Astrocyte (in vitro differentiated cells and primary cell): ENCODE measurements around the gene SCCPDH. TPM values are rescaled to one million over a fixed set of nuclear protein-coding genes. Genes with fewer than 3 reads are reported as not detected.

Experiments used
- DNase-seq: peaks from one replicate; pipeline ENCODE4 v3.0.0-alpha.2; 2010; ENCODE audit warnings: low read depth
- FAIRE-seq: peaks from 2 replicates; lab custom pipeline; 2011; peaks lifted over from hg19 to GRCh38; lab: Jason Lieb, UNC
- H2AFZ ChIP-seq: 2 replicates; pipeline ENCODE4 v1.6.0; 2012; ENCODE audit warnings: low read depth, low read length, inconsistent platforms
- H3K27ac ChIP-seq: 2 replicates; pipeline ENCODE4 v1.5.1; 2011; ENCODE audit warnings: low read depth, low read length, inconsistent platforms
- H3K27me3 ChIP-seq: 2 replicates; pipeline ENCODE4 v1.6.0; 2011; ENCODE audit warnings: low read length, inconsistent platforms; ENCODE audit not compliant: insufficient read depth
- H3K36me3 ChIP-seq: 2 replicates; pipeline ENCODE4 v1.5.1; 2011; ENCODE audit warnings: low read length, inconsistent platforms; ENCODE audit not compliant: insufficient read depth
- H3K4me1 ChIP-seq: 2 replicates; pipeline ENCODE4 v1.5.1; 2011; ENCODE audit warnings: low read length, inconsistent platforms; ENCODE audit not compliant: insufficient read depth
- H3K4me2 ChIP-seq: 2 replicates; pipeline ENCODE4 v1.6.0; 2012; ENCODE audit warnings: low read length, inconsistent platforms
- H3K4me3 ChIP-seq: 2 replicates; pipeline ENCODE4 v1.5.1; 2011; ENCODE audit warnings: low read depth, mild to moderate bottlenecking, low read length, inconsistent platforms; ENCODE audit not compliant: insufficient read depth
- H3K79me2 ChIP-seq: 2 replicates; pipeline ENCODE4 v1.6.0; 2012; ENCODE audit warnings: mild to moderate bottlenecking, low read length, inconsistent platforms; ENCODE audit not compliant: insufficient read depth
- H3K9ac ChIP-seq: 2 replicates; pipeline ENCODE4 v1.6.0; 2012; ENCODE audit warnings: mild to moderate bottlenecking, low read length, inconsistent platforms
- H3K9me3 ChIP-seq: 2 replicates; pipeline ENCODE4 v1.5.1; 2012; ENCODE audit warnings: low read depth, mild to moderate bottlenecking, low read length, inconsistent platforms; ENCODE audit not compliant: insufficient read depth
- H4K20me1 ChIP-seq: 2 replicates; pipeline ENCODE4 v1.6.0; 2012; ENCODE audit warnings: low read length, inconsistent platforms; ENCODE audit not compliant: insufficient read depth
- H3K27ac Mint-ChIP-seq: one replicate; pipeline ENCODE4 v1.8.0; 2021; ENCODE audit warnings: mild to moderate bottlenecking, mixed read lengths; ENCODE audit not compliant: unreplicated experiment
- H3K27me3 Mint-ChIP-seq: one replicate; pipeline ENCODE4 v1.8.0; 2021; ENCODE audit warnings: low read depth, mixed read lengths; ENCODE audit not compliant: unreplicated experiment
- H3K36me3 Mint-ChIP-seq: one replicate; pipeline ENCODE4 v1.8.0; 2021; ENCODE audit warnings: low read depth, mixed read lengths; ENCODE audit not compliant: unreplicated experiment
- H3K4me1 Mint-ChIP-seq: one replicate; pipeline ENCODE4 v1.8.0; 2021; ENCODE audit warnings: low read depth, mixed read lengths; ENCODE audit not compliant: unreplicated experiment
- H3K4me3 Mint-ChIP-seq: one replicate; pipeline ENCODE4 v1.8.0; 2021; ENCODE audit warnings: mild to moderate bottlenecking, moderate library complexity, mixed read lengths; ENCODE audit not compliant: unreplicated experiment
- H3K9me3 Mint-ChIP-seq: one replicate; pipeline ENCODE4 v1.8.0; 2021; ENCODE audit warnings: mild to moderate bottlenecking, mixed read lengths; ENCODE audit not compliant: unreplicated experiment
- CTCF ChIP-seq: IDR thresholded peaks from 2 replicates; pipeline ENCODE4 v1.5.1; 2011; ENCODE audit warnings: low read depth, mild to moderate bottlenecking, inconsistent platforms, low read length, moderate library complexity; ENCODE audit not compliant: insufficient read depth
- EZH2 ChIP-seq: IDR thresholded peaks from 2 replicates; pipeline ENCODE4 v1.6.1; 2012; ENCODE audit warnings: mild to moderate bottlenecking, low read length, inconsistent platforms; ENCODE audit not compliant: insufficient read depth
- total RNA-seq: library from RNA; stranded (reverse); gene quantifications from 2 replicates; pipeline ENCODE4 v1.2.1, GENCODE V29; 2021

SCCPDH gene
- total RNA-seq, 1 donor from 2014 or later, result 25.0 TPM

GRCh38 chr1:246790364-246790763 lies 66.2 kb downstream of the SCCPDH start:
- no peaks in the 10 kb centered on the region for H3K9me3 ChIP-seq
- H3K4me3 ChIP-seq, result no peak overlapping the region
- FAIRE-seq, result no peak

GRCh38 chr1:246790833-246791232 lies 66.6 kb downstream of the SCCPDH start:
- Histone ChIP-seq H3K9me3 (no peaks in the 10 kb centered on the region), H3K27me3 (peaks cover 2% of the 10 kb centered on the region), H3K9ac (no peak overlapping the region), H3K4me2 (no peak overlapping the region), H2AFZ (no peak overlapping the region), H3K36me3 (no peaks in the 10 kb centered on the region), H3K79me2 (no peaks in the 10 kb centered on the region), H3K4me1 (peaks cover 5% of the 10 kb centered on the region), H3K4me3 (no peak overlapping the region), H3K27ac (no peak overlapping the region), H4K20me1 (no peaks in the 10 kb centered on the region)
- Mint-ChIP-seq H3K9me3 (peaks cover 4% of the 10 kb centered on the region), H3K36me3 (peaks cover 5% of the 10 kb centered on the region), H3K27me3 (peaks cover 15% of the 10 kb centered on the region), H3K4me3 (no peak overlapping the region), H3K4me1 (peaks cover 5% of the 10 kb centered on the region), H3K27ac (no peak overlapping the region)
- FAIRE-seq (no peak), DNase-seq (no peak)
- TF ChIP-seq CTCF, result no peak
- TF ChIP-seq EZH2, result no peak

More at GRCh38 chr1:246790364-246790763, 66.2 kb downstream of the SCCPDH start:
- peaks cover 5% of the 10 kb centered on the region for H3K4me1 Mint-ChIP-seq
- Histone ChIP-seq H4K20me1 (no peaks in the 10 kb centered on the region), H2AFZ (no peak overlapping the region), H3K79me2 (no peaks in the 10 kb centered on the region), H3K4me2 (no peak overlapping the region), H3K36me3 (no peaks in the 10 kb centered on the region), H3K27ac (no peak overlapping the region), H3K27me3 (no peaks in the 10 kb centered on the region), H3K4me1 (peaks cover 5% of the 10 kb centered on the region), H3K9ac (no peak overlapping the region)
- peaks cover 15% of the 10 kb centered on the region for H3K27me3 Mint-ChIP-seq
- H3K4me3 Mint-ChIP-seq, result no peak overlapping the region
- H3K27ac Mint-ChIP-seq, result peak overlapping the region; percentile 12
- TF ChIP-seq CTCF (no peak), EZH2 (no peak)
- H3K9me3 Mint-ChIP-seq, result no peaks in the 10 kb centered on the region
- peaks cover 6% of the 10 kb centered on the region for H3K36me3 Mint-ChIP-seq
- no peak for DNase-seq

- H3K4me1 ChIP-seq, result peaks cover 5% of the 10 kb centered on the region
- H3K9ac ChIP-seq, result no peak overlapping the region
- no peak overlapping the region for H3K4me2 ChIP-seq
- peaks cover 5% of the 10 kb centered on the region for H3K4me1 Mint-ChIP-seq
- H3K4me3 Mint-ChIP-seq, result no peak overlapping the region
- no peak overlapping the region for H3K4me3 ChIP-seq
- no peak for FAIRE-seq
- H3K79me2 ChIP-seq, result no peaks in the 10 kb centered on the region
- H3K27ac ChIP-seq, result no peak overlapping the region
- H3K9me3 ChIP-seq, result no peaks in the 10 kb centered on the region
- H3K36me3 Mint-ChIP-seq, result peaks cover 2% of the 10 kb centered on the region
- H4K20me1 ChIP-seq, result no peaks in the 10 kb centered on the region
- H3K36me3 ChIP-seq, result no peaks in the 10 kb centered on the region
- peaks cover 15% of the 10 kb centered on the region for H3K27me3 Mint-ChIP-seq
- no peak overlapping the region for H2AFZ ChIP-seq
- TF ChIP-seq CTCF, result no peak
- no peak for TF ChIP-seq EZH2
- no peak overlapping the region for H3K27ac Mint-ChIP-seq
- DNase-seq, result no peak
- H3K27me3 ChIP-seq, result peaks cover 2% of the 10 kb centered on the region
- peaks cover 6% of the 10 kb centered on the region for H3K9me3 Mint-ChIP-seq
Observed at GRCh38 chr1:246791303-246791918, 67.2 kb downstream of the SCCPDH start.
